Astrocyte of the cerebellum (primary cell): Measurements from ENCODE around the gene STARD4.
A peak's percentile ranks its signal among the peaks of the same experiment; 100 is the strongest.

Source experiments
- DNase-seq: peaks from one replicate; pipeline ENCODE4 v3.0.0-alpha.2; 2011; ENCODE audit warnings: low read depth
- H3K4me3 ChIP-seq: 2 replicates; pipeline ENCODE4 v1.5.1; 2011; ENCODE audit warnings: mild to moderate bottlenecking, low read depth, low read length, moderate library complexity
- in situ Hi-C: cut with HindIII; loops from 2 replicates; pipeline ENCODE4 v1.10.0; 2017; ENCODE audit warnings: low sequenced_read_pairs
- TF ChIP-seq, protein P1 (sequence below): IDR thresholded peaks from 2 replicates; pipeline ENCODE4 v1.5.1; 2012; ENCODE audit warnings: low read length, low read depth, moderate library complexity, mild to moderate bottlenecking; ENCODE audit errors: missing control alignments

The STARD4 gene, protein sequence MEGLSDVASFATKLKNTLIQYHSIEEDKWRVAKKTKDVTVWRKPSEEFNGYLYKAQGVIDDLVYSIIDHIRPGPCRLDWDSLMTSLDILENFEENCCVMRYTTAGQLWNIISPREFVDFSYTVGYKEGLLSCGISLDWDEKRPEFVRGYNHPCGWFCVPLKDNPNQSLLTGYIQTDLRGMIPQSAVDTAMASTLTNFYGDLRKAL

DNA sequence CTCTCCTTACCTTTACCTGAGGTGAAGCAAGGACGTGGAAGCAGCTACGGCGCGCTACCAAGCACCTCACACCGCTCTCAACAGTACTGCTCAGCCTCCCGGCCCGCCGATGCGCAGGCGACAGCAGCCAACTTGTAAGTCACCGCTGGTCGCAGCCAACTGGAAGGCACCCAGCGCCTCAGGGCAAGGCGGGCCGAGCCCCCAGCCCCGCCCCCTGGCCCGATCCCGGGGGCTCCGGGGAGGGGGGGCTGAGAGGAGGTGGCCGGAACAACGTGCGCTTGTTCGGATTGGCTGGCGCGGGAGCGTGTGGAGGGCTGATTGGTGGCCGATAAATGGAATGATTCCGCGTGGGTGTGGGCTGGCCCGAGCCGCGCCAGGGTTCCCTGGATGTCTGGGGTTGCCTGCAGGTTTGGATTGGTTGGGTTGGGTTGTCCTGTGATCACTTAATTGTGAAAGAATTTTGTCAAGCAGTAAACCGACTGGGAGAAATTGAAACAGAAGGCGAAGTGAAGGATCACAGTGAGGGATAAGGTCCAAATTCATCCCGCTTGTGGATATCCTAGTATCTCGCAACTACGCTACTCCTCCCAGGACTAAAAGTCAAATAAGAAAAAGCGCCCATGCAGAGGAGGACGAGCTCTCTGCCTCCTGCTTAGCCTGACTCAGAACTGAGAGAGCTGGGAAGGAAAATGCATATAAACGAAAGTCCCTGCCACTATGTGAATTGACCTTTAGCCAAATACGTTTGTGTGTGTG lies at the start of gene STARD4:
TSS of gene STARD4 (minus strand) at position 161 of the 756 bp plus-strand sequence. CDS start 5,102 bp downstream, outside the sequence.
- TF ChIP-seq, protein P1, sequence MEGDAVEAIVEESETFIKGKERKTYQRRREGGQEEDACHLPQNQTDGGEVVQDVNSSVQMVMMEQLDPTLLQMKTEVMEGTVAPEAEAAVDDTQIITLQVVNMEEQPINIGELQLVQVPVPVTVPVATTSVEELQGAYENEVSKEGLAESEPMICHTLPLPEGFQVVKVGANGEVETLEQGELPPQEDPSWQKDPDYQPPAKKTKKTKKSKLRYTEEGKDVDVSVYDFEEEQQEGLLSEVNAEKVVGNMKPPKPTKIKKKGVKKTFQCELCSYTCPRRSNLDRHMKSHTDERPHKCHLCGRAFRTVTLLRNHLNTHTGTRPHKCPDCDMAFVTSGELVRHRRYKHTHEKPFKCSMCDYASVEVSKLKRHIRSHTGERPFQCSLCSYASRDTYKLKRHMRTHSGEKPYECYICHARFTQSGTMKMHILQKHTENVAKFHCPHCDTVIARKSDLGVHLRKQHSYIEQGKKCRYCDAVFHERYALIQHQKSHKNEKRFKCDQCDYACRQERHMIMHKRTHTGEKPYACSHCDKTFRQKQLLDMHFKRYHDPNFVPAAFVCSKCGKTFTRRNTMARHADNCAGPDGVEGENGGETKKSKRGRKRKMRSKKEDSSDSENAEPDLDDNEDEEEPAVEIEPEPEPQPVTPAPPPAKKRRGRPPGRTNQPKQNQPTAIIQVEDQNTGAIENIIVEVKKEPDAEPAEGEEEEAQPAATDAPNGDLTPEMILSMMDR, result no peak
- peak within 1 kb of the TSS; percentile 82 for H3K4me3 ChIP-seq
- DNase-seq, result peak; percentile 86
- in situ Hi-C loops, result no loop called here

GRCh38 chr5:111559680-111560079 lies 47.3 kb upstream of the STARD4 start:
- TF ChIP-seq, protein P1, result no peak
- no peak for DNase-seq
- H3K4me3 ChIP-seq, result no peak overlapping the region
- in situ Hi-C loops, result no loop called here

DNA sequence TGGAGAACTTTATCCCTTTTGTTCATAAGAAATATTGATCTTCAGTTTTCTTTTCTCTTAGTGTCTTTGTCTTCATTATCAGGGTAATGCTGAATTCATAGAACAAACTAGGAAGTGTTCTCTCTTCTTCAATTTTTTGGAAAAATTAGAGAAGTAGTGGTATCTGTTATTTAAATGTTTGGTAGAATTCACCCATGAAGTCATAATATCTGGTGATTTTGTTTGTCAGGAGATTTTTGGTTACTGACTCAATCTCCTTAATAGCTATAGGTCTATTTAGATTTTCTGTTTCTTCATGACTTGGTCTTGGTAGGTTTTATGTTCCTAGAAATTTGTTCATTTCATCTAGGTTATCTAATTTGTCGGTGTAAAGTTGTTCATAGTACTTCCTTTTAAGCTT lies 45.4 kb upstream of the STARD4 start:
- DNase-seq, result no peak
- H3K4me3 ChIP-seq, result no peak overlapping the region
- TF ChIP-seq, protein P1, result no peak
- in situ Hi-C loops, result no loop called here

DNA sequence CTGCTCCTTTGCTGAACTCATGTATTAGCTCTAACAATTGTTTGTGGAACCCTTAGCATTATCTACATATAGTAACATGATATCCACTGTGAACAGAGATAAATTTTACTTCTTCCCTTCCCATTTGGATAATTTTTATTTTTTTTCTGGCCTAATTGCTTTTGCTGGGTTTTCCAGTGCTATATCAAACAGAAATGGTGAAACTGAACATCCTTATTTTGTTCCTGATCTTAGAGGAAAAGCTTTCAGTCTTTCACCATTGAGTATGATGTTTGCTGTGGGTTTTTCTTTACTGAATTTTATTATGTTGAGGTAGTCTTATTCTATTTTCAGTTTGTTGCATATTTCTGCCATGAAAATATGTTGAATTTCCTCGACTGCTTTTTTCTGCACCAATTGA lies 44.8 kb upstream of the STARD4 start:
- in situ Hi-C loops, result no loop called here
- no peak overlapping the region for H3K4me3 ChIP-seq
- no peak for DNase-seq
- TF ChIP-seq, protein P1, result no peak

GRCh38 chr5:111556501-111556900 lies 44.2 kb upstream of the STARD4 start:
- TF ChIP-seq, protein P1, result no peak
- in situ Hi-C loops, result no loop called here

GRCh38 chr5:111555760-111556159 lies 43.4 kb upstream of the STARD4 start:
- H3K4me3 ChIP-seq, result no peak overlapping the region
- no peak for DNase-seq
- TF ChIP-seq, protein P1, result no peak
- in situ Hi-C loops, result no loop called here

More at GRCh38 chr5:111556501-111556900, 44.2 kb upstream of the STARD4 start:
- DNase-seq, result no peak
- H3K4me3 ChIP-seq, result no peak overlapping the region
